DND-41 (cell line): Measurements from ENCODE around the gene ABAT.

Experiments
- ATAC-seq: fragments of 200-7000 bp; cut with Tn5 transposase; 3 replicates; pipeline ENCODE4 v1.9.1; 2021; ENCODE audit warnings: low read depth; ENCODE audit not compliant: insufficient read depth
- DNase-seq: peaks from one replicate; pipeline ENCODE4 v3.0.0-alpha.2; 2020
- H2AFZ ChIP-seq: 2 replicates; pipeline ENCODE4 v1.6.0; 2012; ENCODE audit warnings: low read depth, low read length
- H3K27ac ChIP-seq: 2 replicates; pipeline ENCODE4 v1.5.1; 2012; ENCODE audit warnings: low read length, inconsistent platforms
- H3K27me3 ChIP-seq: fragments of 200-600 bp; sonication (generic); 2 replicates; pipeline ENCODE4 v1.6.0; 2012; ENCODE audit warnings: low read length, mild to moderate bottlenecking, inconsistent platforms; ENCODE audit not compliant: insufficient read depth, poor library complexity
- H3K36me3 ChIP-seq: 2 replicates; pipeline ENCODE4 v1.5.1; 2012; ENCODE audit warnings: low read length, inconsistent platforms; ENCODE audit not compliant: insufficient read depth
- H3K4me1 ChIP-seq: 2 replicates; pipeline ENCODE4 v1.5.1; 2012; ENCODE audit warnings: mild to moderate bottlenecking, low read length; ENCODE audit not compliant: insufficient read depth
- H3K4me2 ChIP-seq: 2 replicates; pipeline ENCODE4 v1.6.0; 2012; ENCODE audit warnings: mild to moderate bottlenecking, moderate library complexity, low read length, inconsistent platforms; ENCODE audit not compliant: insufficient read depth
- H3K4me3 ChIP-seq, 2 experiments: fragments of 200-600 bp in 1 of 2; shearing (Covaris generic) in 1 of 2; 2 replicates each; pipeline ENCODE4 v1.5.1; 2012 to 2016; ENCODE audit warnings: inconsistent platforms in 2 of 2, low read length in 2 of 2, mild to moderate bottlenecking in 2 of 2, low read depth in 1 of 2, moderate library complexity in 1 of 2
- H3K79me2 ChIP-seq: 2 replicates; pipeline ENCODE4 v1.6.0; 2012; ENCODE audit warnings: low read length, inconsistent platforms; ENCODE audit not compliant: insufficient read depth
- H3K9ac ChIP-seq: 2 replicates; pipeline ENCODE4 v1.6.0; 2012; ENCODE audit warnings: low read depth, mild to moderate bottlenecking, inconsistent platforms, low read length, moderate library complexity
- H3K9me3 ChIP-seq: 2 replicates; pipeline ENCODE4 v1.5.1; 2012; ENCODE audit warnings: low read length, moderate library complexity, mild to moderate bottlenecking, inconsistent platforms; ENCODE audit not compliant: insufficient read depth, severe bottlenecking
- H4K20me1 ChIP-seq: 2 replicates; pipeline ENCODE4 v1.6.0; 2012; ENCODE audit warnings: low read length; ENCODE audit not compliant: insufficient read depth
- EZH2 ChIP-seq: IDR thresholded peaks from 3 replicates; pipeline ENCODE4 v1.6.1; 2012; ENCODE audit warnings: borderline replicate concordance, low read depth, mild to moderate bottlenecking, moderate library complexity, low read length, inconsistent platforms; ENCODE audit not compliant: severe bottlenecking
- TF ChIP-seq, protein P1 (sequence below): IDR thresholded peaks from 2 replicates; pipeline ENCODE4 v1.5.1; 2012; ENCODE audit warnings: borderline replicate concordance, low read length, moderate library complexity, mild to moderate bottlenecking; ENCODE audit not compliant: poor library complexity, severe bottlenecking; ENCODE audit errors: extremely low read depth

ABAT gene

DNA sequence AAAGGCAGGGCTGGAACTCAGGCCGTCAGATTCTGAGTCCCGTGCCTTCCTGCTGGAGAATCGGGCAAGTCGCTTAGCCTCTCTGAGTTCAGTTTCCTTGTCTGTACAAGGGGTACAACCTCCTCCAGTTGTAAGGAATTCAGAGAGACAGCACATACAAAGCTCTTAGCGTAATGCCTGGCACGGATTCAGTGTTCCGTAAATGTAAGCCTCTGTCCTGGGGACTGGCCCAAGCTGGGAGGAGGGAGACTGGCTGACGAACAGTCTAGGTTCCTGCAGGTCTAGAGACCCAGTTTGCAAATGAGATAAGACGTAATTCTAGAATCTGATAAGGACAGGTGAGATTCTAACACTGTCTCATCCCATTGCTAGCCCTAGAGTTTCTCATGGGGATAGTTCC lies 43.0 kb upstream of the ABAT start:
- H3K4me2 ChIP-seq, result no peak overlapping the region
- no peak overlapping the region for H3K27ac ChIP-seq
- no peak overlapping the region for H3K9ac ChIP-seq
- H3K36me3 ChIP-seq, result peaks cover 94% of the 10 kb centered on the region
- no peak overlapping the region for H3K4me3 ChIP-seq
- H2AFZ ChIP-seq, result no peak overlapping the region
- H3K79me2 ChIP-seq, result peaks cover 8% of the 10 kb centered on the region
- H3K27me3 ChIP-seq, result no peaks in the 10 kb centered on the region
- DNase-seq (no peak), ATAC-seq (no peak)
- peaks cover 48% of the 10 kb centered on the region; the same call in 1 of the 2 replicates for H4K20me1 ChIP-seq
- no peaks in the 10 kb centered on the region for H3K9me3 ChIP-seq
- H3K4me1 ChIP-seq, result no peaks in the 10 kb centered on the region
- no peak for TF ChIP-seq EZH2
- TF ChIP-seq, protein P1, sequence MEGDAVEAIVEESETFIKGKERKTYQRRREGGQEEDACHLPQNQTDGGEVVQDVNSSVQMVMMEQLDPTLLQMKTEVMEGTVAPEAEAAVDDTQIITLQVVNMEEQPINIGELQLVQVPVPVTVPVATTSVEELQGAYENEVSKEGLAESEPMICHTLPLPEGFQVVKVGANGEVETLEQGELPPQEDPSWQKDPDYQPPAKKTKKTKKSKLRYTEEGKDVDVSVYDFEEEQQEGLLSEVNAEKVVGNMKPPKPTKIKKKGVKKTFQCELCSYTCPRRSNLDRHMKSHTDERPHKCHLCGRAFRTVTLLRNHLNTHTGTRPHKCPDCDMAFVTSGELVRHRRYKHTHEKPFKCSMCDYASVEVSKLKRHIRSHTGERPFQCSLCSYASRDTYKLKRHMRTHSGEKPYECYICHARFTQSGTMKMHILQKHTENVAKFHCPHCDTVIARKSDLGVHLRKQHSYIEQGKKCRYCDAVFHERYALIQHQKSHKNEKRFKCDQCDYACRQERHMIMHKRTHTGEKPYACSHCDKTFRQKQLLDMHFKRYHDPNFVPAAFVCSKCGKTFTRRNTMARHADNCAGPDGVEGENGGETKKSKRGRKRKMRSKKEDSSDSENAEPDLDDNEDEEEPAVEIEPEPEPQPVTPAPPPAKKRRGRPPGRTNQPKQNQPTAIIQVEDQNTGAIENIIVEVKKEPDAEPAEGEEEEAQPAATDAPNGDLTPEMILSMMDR, result no peak

- H3K4me2 ChIP-seq, result no peak overlapping the region
These were observed 42.5 kb upstream of the ABAT start for GRCh38 chr16:8631818-8632465.

GRCh38 chr16:8632675-8633182 lies 41.7 kb upstream of the ABAT start:
- H3K9ac ChIP-seq, result no peak overlapping the region
- H3K79me2 ChIP-seq, result peaks cover 3% of the 10 kb centered on the region; the same call in 1 of the 2 replicates
- ATAC-seq (no peak), DNase-seq (no peak)
- no peak overlapping the region for H3K4me3 ChIP-seq
- H2AFZ ChIP-seq, result no peak overlapping the region
- H3K9me3 ChIP-seq, result no peaks in the 10 kb centered on the region
- no peak overlapping the region for H3K4me2 ChIP-seq
- peaks cover 40% of the 10 kb centered on the region; the same call in 1 of the 2 replicates for H4K20me1 ChIP-seq
- H3K4me1 ChIP-seq, result no peaks in the 10 kb centered on the region
- no peak for TF ChIP-seq EZH2
- TF ChIP-seq, protein P1, result no peak
- H3K27ac ChIP-seq, result no peak overlapping the region; the same call in 1 of the 2 replicates
- no peaks in the 10 kb centered on the region for H3K27me3 ChIP-seq
- H3K36me3 ChIP-seq, result peaks cover 90% of the 10 kb centered on the region

More at GRCh38 chr16:8631818-8632465, 42.5 kb upstream of the ABAT start:
- H3K36me3 ChIP-seq, result peaks cover 91% of the 10 kb centered on the region
- peaks cover 5% of the 10 kb centered on the region for H3K79me2 ChIP-seq
- H3K9me3 ChIP-seq, result no peaks in the 10 kb centered on the region
- peaks cover 46% of the 10 kb centered on the region; the same call in 1 of the 2 replicates for H4K20me1 ChIP-seq
- H3K27ac ChIP-seq, result no peak overlapping the region
- no peak for TF ChIP-seq EZH2
- TF ChIP-seq, protein P1, result no peak
- no peak overlapping the region for H3K4me3 ChIP-seq
- no peak for DNase-seq
- H3K9ac ChIP-seq, result no peak overlapping the region
- no peak for ATAC-seq
- no peak overlapping the region for H2AFZ ChIP-seq
- no peaks in the 10 kb centered on the region for H3K27me3 ChIP-seq
- no peaks in the 10 kb centered on the region for H3K4me1 ChIP-seq
